ENCODE data around the gene UGT2B15.

- no peak for TF ChIP-seq ZFP30 (CRISPR knock-in tag; IDR thresholded peaks at IDR 0.05)
- no peak for TF ChIP-seq POU6F1 (CRISPR knock-in tag; IDR thresholded peaks at IDR 0.05; ENCODE audit: borderline replicate concordance, low read depth)
- no peak for TF ChIP-seq BACH2 (CRISPR knock-in tag; IDR thresholded peaks at IDR 0.05; ENCODE audit: borderline replicate concordance)
- no peak for TF ChIP-seq CREB5 (CRISPR knock-in tag; IDR thresholded peaks at IDR 0.05; ENCODE audit: low read depth)
Observed at GRCh38 chr4:68651932-68652331, 18.5 kb downstream of the UGT2B15 start.

All from SK-N-SH treated with all-trans-retinoic acid at 6 μM for 48 hours (cell line).